HG03354 (cell line): Measurements from ENCODE around the gene HRH2.

Experiments used
- ATAC-seq: cut with Tn5 transposase; IDR thresholded peaks from one replicate; pipeline ENCODE4 v1.9.1; 2021; ENCODE audit warnings: mild to moderate bottlenecking; ENCODE audit not compliant: unreplicated experiment, poor library complexity, severe bottlenecking

The HRH2 gene

DNA sequence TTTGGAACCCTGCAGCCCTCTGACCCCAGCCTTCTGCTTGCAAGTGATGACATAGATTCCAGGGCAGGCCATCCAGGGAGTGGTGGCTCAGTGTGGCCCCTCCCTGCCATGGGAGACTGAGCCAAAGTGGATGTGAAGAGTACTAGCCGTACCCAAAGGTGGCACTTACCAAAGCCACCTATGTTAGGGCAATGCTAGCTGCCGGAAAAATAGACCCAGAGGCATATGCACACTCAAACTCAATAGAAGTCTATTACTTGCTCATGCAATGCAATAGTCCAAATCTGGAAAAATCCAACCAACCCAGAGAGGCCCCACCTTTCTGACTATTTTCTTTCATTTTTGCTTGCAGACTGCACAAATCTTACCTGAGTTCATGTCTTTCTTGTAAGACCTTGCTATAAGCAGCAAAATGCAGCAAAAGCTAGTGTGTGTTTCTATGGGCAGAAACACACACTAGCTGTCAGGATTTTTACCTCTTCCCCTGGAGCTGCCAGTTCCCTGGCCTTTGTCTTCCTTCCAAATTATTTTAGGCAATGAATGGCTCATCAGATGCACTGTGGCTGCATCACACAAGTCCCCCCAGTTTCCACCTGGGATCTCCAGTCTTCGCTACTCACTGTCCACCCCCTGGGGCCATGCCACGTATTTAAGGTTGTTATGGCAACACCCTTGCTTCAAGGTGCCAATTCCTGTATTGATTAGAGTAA lies 74.0 kb downstream of the HRH2 start:
- ATAC-seq: no peak

DNA sequence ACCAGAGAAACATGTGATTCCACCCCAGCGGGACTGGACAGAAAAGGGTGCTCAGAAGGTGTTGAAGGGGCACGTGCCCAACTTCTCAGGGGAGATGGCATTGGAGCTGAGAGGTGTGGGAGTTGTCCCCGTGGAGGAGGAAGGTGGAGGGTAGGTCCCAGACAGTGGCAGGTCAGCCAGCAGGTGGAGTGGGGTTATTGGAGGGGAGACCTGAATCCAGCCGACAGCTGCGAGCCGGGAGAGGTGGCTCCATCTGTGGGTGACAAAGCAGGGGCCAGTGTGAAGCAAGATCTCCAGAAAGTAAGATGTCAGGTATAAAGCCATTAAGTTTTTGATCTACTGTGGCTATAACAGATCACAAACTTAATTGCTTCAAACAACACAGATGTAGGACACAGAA lies 75.1 kb downstream of the HRH2 start:
- ATAC-seq: no peak

DNA sequence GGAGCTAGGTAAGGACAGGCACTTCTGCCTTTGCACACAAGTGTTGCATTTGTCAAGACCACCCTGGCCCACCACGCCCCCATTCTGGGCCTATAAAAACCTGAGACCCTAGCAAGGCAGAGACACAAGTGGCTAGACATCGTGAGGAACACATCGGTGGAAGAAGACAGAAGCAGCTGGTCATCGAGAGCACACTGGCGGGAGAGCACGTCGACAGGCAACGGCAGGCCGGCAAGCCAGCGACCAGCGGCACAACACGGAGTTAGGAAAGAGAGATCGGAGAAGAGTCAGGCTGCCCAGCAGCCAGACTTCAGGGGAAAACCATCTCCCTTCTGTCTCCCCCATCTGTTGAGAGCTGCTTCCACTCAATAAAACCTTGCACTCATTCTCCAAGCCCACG lies 76.1 kb downstream of the HRH2 start:
- no peak for ATAC-seq

DNA sequence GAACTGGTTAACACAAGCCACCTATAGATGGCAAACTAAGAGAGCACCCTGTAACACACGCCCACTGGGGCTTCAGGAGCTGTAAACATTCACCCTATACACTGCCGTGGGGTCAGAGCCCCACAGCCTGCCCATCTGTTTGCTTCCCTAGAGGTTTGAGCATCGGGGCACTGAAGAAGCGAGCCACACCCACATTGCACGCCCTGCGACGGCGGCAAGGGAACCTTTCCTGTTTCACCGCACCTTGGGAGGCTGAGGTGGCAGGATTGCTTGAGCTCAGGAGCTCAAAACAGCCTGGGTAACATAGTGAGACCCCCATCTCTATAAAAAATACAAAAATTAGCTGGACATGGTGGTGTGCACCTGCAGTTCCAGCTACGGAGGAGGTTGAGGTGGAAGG lies 76.6 kb downstream of the HRH2 start:
- ATAC-seq: no peak

DNA sequence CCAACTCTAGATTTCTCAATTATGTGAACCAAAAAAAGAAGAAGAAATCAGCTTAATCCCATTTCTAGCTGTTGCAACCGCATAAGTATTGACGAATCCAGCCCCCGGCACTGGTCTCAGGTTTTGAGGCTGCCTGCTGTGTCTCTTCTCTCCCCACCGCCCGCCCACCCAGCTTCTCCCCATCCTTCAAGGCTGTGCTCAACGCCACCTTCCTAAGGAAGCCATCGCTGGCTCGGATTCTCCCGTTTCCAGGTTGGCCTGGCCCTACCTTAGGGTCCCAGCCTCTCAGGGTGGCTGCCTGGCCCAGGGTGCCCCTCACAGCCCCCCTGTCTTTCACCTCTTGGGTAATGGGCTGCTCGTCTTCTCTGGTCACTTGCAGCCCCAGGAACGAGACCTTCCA lies 77.8 kb downstream of the HRH2 start:
- no peak for ATAC-seq

DNA sequence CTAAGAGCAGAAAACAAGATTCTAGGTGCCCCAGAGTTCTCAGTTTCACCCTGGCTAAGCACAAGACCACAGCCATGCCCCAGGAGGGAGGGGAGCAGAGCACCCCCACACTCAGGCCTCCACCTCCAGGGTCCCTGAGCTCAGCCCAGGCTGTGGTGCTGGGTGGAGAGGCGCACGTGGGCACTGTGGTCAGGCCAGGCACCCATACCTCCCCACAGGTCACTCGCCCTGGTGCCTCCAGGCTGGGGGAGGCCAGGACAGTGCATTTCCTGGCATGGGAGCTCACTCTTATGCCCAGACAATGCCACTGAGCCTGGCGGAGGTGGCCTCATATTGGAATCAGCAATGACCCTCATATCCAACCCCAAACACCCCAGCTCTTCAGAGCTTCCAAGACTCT lies 78.8 kb downstream of the HRH2 start:
- no peak for ATAC-seq

DNA sequence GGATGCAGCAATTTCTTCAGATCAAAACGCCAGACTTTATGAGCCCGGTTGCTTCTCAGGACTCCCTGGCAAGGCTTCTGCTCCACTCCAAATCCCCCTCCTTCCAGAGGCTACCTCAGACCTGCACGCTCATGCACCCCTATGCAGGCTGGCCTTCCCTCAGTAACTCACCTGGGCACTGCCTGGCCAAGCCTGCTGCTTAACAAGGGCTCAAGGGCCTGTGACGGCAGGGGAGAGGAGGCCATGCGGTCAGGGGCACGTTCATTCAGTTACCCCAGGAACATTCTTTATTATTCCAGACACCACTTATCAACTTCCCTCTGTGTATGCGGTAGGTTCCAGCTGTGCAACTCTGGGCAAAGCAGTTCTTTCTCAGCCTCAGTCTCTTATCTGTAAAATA lies 79.6 kb downstream of the HRH2 start:
- ATAC-seq: no peak

DNA sequence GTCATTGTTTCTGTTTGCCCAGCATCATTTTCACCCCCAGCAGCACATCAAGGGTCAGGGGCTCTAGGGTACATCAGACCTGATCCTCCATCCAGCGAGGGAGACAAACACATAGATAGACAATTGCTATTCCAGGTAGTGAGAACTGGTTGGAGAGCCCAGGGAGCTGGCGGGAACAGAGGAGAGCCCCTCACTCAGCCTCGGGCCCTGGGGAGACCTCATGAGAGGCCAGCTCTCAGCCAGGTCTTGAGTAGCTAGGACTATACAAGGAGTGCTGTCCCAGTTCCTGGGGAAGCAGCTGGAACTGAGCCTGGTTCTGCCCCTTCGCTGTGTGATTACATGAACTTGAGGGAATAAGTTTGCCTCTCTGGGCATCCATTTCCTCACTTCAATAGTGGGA lies 80.3 kb downstream of the HRH2 start:
- no peak for ATAC-seq

DNA sequence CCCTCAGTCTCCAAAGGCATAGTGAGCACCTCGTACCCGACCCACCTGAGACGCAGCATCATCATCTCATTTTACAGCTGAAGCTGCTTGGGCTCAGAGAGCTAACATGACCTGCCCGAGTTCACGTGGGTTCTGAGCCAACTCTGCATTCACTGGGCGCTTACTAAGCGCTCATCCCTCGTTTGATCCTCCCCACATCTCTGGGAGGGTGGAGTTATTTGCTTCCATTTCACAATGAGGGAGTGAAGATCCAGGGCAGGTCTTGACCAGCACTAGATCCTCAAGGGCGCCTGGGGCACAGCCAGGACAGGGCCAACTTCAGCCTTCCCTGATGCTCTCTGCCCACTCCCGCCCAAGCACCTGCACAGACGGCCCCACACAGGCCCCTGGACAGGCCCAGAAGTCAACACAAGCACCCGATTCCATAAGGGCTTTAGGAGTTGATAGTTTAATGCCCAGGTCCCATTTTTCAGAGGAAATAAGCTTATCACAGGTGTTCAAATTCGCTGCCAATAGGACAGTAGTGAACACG lies 80.8 kb downstream of the HRH2 start:
- no peak for ATAC-seq

DNA sequence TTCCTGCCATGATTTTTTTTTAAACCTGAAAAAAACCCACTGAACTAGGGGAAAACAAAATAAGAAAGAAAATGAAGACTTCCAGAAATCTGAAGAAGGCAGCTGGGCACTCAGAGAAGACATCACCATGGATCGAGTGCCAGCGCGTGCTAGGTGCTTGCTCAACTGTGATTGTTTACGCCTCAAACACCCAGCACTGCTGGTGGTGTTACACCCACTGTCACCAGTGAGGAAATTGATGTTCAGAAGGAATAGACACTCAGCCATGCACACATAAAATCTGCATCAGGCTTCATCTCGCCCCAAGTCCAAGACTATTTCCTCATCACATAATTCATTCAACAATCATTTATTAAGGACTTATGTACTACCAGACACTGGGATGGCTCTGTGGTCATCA lies 82.1 kb downstream of the HRH2 start:
- no peak for ATAC-seq

DNA sequence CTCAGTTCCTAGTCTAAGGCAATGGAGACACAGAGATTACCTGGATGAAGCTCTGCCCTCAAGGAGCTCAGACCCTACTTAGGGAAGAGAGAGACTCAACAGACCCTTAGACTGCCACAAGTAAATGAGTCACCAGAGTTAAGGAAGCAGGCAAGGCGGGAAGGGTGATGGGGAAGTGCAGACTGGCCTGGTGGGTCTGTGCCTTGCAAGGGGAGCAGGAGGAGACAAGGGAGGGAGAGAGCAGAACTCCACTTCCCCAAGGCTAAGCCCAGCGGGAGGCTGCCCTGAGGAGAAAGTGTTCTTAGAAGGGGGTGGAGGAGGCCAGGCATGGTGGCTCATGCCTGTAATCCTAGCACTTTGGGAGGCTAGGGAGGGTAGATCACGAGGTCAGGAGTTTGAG lies 83.7 kb downstream of the HRH2 start:
- ATAC-seq: no peak

DNA sequence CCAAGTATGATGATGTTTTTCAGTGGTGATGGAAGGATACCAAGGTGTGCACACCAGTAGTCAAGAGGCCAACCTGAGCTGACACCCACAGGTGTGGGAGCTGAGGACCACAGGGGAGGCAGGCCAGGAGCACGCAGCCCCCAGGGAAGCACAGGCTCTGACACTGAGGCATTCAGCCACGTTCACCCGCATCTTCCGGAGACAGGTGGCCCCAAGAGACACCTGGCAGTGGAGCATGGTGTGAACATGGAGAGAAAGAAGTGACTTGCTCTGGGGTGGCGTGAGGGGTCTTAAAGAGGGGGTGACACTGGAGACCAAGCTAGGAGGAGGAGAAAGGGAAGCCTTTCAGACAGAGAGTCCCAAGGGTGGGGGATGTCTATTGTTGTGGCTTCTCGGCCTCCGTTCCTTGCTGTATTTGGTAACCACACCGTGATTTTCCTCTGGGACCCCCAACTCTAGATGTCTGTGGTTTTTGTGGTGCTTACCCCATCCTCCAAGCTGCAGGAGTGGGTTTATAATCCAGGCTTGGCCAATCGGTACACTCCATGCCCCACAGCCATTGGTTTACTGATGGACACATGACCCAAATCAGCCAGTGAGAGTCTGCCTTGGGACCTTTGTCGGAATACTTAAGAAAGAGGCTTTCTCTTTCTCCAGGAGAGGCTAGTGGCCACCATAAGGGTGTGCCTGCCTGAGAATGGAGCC lies 84.6 kb downstream of the HRH2 start:
- ATAC-seq: no peak

DNA sequence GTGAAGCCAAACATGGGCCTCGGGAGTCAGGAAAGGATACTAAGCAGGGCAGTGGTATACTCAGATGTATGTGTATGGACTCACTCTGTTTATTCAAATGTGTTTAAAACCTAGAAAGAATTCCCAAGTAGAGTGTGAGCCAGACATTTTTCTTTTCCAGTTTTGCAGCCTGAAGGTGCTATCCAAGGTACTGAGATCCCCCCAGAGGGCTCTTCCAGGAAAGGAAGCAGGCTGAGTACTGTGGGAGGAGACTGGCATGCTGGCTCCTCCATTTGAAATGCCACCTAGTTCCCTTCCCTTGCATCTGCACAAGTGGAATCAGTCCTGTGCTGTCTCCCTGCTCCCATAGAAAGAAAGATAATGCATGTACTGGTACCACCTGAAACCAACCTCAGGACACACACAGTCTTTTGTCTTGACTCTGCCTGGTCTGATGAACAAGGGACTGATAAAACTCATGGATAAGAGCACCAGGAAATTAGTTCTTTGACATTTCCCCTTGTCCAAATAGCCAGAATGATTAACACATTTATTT lies 85.9 kb downstream of the HRH2 start:
- ATAC-seq: no peak

DNA sequence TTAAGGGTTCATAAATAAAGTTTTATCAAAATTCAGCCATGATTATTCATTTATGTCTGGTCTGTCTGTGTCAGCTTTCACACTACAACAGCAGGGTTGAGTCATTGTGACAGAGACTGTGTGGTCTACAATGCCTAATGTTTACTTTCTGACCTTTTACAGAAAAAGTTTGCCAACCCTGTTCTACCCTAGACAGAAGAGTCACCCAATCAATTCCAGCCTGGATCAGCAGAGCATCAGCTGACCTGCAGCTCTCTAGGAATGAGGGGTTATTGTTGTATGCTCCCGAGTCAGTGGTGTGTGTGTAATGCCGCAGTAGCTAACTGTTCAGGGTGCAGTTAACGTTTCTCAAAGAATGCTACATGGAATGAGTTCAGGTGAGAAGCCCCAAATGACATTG lies 87.3 kb downstream of the HRH2 start:
- no peak for ATAC-seq

DNA sequence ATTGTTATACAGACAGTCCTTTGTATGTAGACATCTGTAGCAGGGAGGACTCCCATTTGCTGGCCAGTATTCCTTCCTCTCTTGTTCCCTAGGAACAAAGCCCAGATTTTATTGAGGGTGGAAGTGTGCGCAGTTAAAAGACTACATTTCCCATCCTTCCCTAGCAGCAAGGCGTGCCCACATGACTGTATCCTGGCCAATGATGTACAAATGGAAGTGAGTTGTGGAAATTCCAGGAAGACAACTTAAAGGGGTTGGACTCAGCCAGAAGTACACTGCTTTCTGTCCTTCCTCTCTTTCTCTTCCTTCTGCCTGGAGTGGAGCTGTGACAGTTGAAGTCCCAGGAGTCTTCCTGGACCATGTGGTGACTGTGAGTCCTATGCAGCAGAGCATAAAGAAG lies 89.0 kb downstream of the HRH2 start:
- no peak for ATAC-seq

DNA sequence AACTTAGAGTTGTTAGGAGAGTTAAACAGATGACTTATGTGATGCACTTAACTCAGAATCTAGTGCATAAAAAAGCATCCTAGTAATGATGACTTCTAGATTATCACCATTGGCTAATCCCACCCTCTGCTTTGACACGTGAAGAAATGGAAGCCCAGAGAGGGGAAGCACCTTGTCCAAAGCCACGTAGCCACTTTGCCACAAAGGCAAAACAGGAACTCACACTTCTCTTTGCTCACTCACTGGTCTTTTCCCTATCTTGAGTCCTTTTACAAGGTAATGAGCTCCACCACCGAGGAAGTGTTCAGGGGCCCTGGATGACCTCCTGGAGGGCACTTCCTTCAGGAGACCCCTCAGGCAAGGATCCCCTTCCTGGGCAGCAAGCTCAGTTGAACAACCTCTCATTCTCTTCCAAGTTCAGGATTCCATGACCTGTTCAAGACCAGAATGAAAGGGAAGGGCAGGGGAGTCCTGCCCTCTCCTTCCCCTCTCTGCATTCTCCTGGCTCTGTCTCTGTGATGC lies 89.7 kb downstream of the HRH2 start:
- ATAC-seq: no peak

DNA sequence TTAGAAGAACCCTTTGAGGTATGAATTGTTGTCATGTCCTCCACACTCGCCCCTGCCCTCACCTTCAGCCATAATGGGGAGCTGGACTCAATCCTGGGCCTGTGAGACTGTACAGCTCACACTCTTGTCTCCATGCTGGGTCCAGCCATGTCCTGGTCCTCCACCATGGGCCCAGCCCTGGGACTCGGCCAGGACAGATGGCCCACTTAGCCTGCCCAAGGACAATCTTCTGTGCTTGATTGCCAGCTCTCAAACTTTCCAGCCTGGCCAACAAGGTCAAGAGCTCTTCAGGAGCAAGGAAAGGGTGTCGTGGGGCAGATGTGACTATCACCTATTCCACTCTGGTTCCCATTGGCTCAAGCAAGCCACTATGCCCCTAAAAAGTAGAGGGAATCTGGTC lies 90.8 kb downstream of the HRH2 start:
- no peak for ATAC-seq

DNA sequence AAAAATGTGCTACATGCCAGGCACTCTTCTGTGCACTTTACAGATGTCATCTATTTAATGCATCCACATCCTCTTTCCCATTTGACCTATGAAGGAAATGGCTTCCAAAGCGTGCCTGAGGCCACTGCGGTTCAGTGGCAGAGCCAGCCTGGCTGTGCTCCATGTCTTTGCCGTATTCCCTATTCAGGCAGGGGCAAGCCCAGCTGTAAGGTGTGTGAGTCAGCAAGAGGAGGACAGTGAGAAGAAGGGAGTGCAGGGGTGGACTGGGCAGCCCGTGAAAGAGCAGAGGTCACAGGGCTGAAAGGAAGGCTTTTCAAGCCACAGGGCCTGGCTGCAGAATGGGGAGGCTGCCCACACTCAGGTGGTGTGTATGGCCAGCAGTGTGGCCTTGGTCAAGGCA lies 91.7 kb downstream of the HRH2 start:
- no peak for ATAC-seq

DNA sequence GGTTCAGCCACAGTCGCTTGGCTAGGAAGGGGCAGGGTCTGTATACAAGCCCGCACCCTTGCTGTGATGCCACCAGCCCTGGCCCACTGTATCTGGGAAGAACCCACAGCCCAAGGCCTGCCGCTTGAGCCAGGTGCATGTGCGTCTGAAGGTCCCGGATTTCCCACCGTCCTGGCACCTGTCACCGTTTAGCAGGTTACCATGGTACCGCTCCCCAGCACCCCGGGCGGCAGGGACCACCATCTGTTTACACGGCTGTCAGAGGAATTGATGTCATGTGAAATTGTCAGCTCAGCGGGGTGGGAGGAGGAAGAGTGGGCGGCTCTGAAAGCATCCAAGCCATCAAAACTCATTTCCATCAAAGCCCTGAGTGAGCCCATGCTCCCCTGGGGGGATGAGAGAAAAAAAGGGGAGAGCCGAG lies 92.7 kb downstream of the HRH2 start:
- no peak for ATAC-seq

DNA sequence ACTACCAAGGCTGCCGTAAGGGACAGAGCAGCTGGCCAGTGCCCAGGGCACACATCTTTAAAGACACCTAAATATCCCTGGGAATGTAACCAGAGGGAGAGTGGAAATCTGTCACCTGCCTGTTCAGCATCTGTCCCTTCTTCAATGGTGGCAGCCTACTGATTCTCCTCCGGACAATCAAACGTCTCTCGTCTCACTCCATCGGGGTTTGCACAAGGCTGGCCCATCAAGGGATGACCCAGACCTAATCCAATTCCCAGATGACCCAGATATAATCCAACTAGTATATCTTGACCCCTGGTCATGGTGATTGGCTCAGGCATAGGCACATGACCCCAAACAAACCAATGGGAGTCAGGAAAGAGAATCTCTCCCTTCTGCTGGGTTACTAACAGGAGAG lies 93.5 kb downstream of the HRH2 start:
- no peak for ATAC-seq
